ENCODE measurements around the gene CIROP.

The CIROP gene

DNA sequence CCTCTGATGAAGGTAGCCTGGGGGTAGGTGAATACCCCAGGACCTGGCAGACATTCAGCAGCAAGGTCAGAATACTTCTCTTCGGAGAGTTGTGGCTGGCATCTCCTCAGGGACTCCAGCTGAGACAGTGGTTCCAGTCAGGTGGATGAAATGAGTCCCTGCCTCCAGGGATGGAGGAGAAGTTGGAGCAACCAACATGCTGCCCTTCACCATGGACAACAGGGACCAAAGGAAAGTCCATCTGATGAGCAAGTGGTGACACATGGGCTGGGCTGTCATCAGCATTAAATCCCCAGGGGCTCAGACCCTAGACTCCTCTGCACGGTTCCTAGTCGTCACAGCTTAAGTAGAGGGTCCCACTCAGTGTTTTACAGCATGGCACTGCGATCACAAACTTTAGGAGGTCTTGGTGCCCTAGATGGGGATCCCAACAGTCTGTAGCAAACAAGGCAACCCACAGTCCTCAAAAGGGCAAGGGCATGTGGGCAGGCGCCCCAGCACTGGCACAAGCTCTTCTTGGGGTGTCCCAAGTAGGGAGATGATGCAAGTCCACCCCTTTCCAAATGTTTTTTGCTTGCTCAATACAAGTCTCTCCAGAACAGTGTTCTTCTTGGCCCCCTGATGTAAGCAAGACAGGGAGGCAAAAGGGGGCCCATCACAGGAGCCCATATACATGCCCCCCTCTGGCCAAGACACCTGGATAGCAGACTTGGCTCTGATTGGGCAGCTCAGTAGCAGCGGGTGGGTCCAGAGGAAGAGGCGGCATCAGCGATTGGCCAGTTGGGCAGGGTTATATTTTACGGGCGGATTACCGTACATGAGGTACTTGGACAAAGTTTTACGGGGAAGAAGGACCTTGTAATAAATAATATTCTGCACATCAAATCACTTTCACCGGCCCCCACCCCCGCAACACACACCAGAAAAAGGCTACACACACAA is 36.7 kb downstream of the CIROP start:
- no peak for DNase-seq (ENCODE audit: low read depth)

GRCh38 chr14:23066855-23067744 is 37.7 kb downstream of the CIROP start:
- DNase-seq (ENCODE audit: low read depth), result no peak

DNA sequence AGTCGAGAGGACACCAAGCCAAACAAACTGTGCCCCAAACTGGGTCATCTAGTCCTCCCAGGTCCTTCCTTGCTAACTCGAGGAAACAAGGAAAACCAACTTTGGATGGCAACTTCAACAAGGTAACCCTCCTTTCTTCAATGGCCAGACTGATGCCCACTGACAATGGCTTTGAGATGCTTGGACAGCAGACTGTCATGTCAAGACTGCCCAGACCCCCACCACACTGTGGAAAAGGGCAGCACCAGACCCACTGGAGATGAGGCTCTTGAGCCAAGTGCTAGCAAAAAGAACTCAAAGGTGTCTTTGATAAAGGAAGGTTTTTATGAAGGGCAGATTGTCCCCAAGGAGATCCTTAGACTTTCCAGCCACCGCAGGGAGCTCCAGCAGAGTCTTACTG is 38.4 kb downstream of the CIROP start:
- DNase-seq (ENCODE audit: low read depth), result no peak

DNA sequence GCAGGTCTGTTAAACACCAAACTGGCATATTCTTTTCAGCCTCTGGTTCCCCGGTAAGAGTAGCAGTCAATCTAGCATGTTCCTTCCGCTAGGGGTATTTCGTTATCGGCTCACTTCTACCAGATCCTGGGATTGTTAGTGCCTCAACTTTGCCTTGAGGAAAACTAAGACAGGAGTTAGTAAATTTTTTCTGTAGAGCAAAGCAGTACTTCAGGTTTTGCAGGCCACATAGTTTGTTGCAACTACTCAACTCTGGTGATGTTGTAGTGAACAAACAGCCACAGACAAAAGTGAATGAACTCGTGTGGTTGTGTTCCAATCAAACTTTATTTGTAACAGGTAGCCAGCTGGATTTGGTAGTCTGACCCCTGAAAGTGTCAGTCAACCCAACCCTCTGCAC is 41.2 kb downstream of the CIROP start:
- DNase-seq (ENCODE audit: low read depth), result no peak

DNA sequence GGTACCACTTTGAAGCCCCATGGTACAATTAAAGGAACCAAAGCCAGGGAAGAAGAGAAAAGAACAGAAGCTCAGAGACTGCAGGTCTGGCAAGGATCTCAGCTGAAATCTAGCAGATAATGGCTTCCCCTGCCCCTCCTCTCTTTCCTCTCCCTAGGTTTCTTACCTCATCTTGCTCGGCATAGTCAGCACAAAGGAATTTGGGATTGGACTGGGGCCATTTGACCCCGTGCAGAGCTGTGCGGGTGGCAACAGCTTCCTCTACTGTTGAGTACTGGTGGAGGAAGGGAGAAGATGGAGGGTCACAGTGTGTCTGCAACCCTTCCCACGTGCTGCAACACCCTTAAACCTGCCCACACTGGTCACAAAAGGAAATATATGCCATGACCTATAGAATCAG is 42.8 kb downstream of the CIROP start:
- DNase-seq (ENCODE audit: low read depth), result no peak

DNA sequence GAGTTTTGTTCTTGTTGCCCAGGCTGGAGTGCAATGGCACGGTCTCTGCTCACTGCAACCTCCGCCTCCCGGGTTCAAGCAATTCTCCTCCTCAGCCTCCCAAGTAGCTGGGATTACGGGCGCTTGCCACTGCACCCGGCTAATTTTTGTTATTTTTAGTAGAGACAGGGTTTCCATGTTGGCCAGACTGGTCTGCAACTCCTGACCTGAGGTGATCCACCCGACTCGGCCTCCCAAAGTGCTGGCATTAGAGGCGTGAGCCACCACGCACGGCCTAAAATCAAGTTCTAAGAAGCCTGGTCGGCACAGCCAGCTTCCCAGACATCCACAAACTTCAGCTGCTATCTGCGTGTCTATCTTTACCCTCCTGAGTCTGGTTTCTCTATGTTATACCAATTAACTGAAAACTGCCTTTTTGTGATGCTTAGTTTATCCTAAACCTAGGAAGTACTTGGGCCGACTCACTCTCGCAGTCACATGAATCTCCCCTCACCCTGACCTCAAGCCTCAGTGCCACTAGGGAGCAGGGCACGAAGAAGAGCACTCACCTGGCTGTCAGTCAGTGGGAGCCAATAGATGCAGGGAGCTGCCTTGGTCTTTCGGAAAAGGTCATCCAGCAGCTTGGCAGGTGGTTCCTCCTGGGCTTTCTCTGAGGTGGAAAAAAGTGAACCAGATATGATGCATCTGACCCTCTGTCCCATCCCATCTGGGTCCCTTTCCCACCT is 44.1 kb downstream of the CIROP start:
- DNase-seq (ENCODE audit: low read depth), result no peak

GRCh38 chr14:23058654-23059504 is 45.9 kb downstream of the CIROP start:
- DNase-seq (ENCODE audit: low read depth), result no peak

- DNase-seq (ENCODE audit: low read depth), result peak; percentile 79
Observed at GRCh38 chr14:23057757-23058653, 46.8 kb downstream of the CIROP start.

DNA sequence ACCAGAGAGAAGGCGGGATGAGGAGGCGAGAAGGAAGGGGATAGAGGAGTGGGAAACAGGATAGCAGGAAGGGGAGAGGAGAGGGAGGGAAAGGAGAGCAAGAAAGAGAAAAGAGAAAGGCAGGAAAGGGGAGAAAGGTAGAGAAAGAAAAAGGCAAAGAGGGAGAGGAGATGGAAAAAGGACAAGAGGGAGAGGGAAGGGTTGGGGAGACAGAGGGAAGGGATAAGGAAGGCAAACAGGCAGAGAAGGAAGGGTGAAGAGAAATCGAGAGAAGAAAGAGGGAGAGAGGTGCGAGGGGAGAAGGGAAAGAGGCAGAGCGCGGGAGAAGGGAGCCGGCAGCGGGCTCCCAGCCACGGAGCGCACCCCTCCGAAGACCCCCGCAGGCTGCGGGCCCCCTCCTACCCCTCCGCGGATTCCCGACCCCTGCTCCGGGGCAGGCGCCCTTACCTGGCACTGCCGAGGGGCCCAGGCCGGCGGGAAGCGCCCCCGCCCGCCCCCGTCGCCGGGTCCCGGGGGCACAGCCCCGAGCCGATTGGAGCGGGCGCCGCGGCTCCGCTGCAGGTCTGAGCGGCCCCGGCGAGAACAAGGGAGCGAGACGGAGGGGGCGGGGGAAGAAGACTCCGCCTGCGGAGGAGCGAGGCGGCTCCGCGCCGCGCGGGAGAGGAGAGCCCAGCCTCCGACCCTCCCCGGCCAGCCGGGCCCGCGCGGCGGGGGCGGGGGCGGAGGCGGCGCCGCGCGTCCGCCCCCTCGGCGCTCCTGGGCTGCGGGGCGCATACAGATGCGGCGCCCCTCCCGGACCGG is 47.6 kb downstream of the CIROP start, which contains the start of gene CDH24:
CDH24 (minus strand) TSS at position 565 of the 801 bp plus-strand sequence. CDS start 1,787 bp downstream, outside the sequence.
- peak; percentile 59 for DNase-seq (ENCODE audit: low read depth)

DNA sequence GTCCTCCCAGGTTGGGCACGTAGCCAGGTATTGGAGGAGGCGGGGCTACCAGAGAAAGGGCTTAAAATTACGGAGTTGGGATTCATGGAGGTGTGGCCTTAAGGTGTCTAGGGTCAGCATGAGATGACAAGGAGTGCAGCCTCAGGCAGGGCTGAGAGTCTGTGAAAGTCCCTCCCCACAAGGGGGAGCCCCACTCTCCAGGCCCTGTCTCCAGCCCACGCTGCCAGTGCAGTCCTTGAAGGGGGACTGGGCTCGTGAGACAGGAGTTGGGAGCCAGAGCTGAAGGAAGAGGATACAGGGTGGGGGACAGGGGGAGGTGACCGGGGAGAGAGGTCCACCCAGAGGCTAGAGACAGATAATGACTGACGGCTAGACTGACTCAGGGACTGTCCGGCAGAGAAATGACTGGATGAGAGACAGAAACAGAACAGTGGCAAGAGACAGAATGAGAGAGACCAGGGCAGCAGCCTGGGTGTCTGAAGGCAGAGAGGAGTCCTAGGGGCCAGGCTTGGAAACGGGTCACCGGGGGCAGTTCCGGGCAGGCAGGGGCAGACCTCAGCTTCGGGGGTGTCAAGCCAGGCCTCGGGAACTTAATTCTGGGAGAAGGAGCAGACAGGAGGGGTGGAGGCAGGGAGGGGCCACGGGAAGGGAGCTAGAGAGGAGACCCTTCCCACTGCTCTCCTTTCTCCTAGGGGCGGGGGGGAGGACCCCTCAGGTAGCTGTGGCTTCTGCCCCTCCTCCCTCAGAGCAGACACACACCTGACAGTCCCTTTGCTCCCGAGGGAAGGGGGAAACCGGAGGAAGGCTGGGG is 48.4 kb downstream of the CIROP start:
- peak; percentile 50 for DNase-seq (ENCODE audit: low read depth)

GRCh38 chr14:23055621-23056144 is 49.1 kb downstream of the CIROP start:
- no peak for DNase-seq (ENCODE audit: low read depth)

DNA sequence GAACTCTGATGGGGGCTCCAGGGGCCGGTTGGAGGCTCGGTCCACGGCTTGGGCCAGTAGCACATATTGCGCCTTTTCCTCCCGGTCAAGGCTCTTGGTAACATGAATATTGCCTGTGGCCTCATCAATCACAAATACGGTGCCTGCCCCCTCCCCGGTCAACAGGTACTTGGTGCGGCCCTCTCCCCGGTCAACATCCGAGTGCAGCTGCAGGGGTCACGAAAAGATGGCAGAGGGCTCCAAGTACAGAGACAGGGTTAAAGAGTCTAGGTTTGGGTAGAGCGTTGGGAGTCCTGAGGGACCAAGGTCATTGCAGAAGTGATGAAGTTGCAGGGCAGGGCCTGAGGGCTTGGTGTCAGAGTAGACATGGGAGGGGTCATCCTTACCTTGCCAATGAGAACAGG is 49.6 kb downstream of the CIROP start:
- no peak for DNase-seq (ENCODE audit: low read depth)

- DNase-seq (ENCODE audit: low read depth), result no peak
Observed at GRCh38 chr14:23054000-23054811, 50.6 kb downstream of the CIROP start.

DNA sequence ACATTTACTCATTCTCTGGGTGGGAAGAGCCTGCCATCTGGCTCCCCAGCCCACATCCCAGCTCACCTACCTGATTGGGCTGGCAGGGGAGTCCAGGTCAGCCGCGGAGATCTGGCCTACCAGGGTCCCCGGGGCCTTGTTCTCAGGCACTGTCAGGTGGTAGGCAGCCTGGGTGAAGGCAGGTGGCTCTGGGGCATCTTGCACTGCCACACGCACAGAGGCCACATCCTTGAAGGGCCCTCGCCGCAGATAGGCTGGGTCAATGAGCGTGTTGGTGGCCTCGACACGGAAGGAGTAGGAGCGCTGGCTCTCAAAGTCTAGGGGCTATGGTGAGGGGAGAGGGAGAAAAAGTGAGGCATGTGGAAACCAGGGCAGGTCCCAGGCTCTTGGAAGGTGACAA is 51.4 kb downstream of the CIROP start:
- no peak for DNase-seq (ENCODE audit: low read depth)

DNA sequence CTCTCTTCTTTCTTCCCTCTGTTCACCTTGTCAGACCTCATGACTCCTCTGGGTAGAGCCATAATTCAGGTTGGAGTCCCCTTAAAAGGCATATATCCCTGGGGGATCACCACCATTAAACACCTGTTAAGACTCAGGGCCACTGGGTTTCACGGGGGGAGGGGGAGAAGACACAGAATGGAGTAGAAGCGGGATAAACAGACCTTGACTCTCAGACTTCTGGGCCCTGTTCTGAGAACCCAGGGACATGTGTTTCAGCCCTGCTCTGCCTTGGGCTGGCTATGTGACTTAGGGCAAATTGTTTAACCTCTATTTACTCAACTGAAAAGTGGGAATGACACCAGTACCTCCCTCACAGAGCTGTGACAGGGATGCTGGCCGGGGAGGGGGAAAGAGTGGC is 52.1 kb downstream of the CIROP start:
- DNase-seq (ENCODE audit: low read depth), result no peak

GRCh38 chr14:23052182-23052623 is 52.6 kb downstream of the CIROP start:
- no peak for DNase-seq (ENCODE audit: low read depth)
